RWPE2 (cell line): Measurements from ENCODE around the gene ZDHHC1.
A peak's percentile ranks its signal among the peaks of the same experiment; 100 is the strongest.

ENCODE experiments used
- ATAC-seq: fragments of 200-7000 bp; cut with Tn5 transposase; 3 replicates; pipeline ENCODE4 v1.9.1; 2021; ENCODE audit warnings: low read depth
- DNase-seq: peaks from one replicate; pipeline ENCODE4 v3.0.0-alpha.2; 2020; ENCODE audit warnings: low spot score
- H3K27ac ChIP-seq: fragments of 450-650 bp; 2 replicates; pipeline ENCODE4 v1.5.1; 2017; ENCODE audit warnings: mild to moderate bottlenecking; ENCODE audit not compliant: poor library complexity, severe bottlenecking
- H3K27me3 ChIP-seq: fragments of 250-450 bp; sonication (Bioruptor Pico); 2 replicates; pipeline ENCODE4 v1.5.1; 2021; ENCODE audit warnings: mild to moderate bottlenecking, moderate library complexity; ENCODE audit not compliant: insufficient read depth, poor library complexity, severe bottlenecking
- H3K36me3 ChIP-seq: fragments of 250-450 bp; sonication (Bioruptor Pico); 2 replicates; pipeline ENCODE4 v1.5.1; 2020; ENCODE audit warnings: low read depth, mild to moderate bottlenecking, moderate library complexity
- H3K4me1 ChIP-seq: fragments of 250-450 bp; sonication (Bioruptor Pico); 2 replicates; pipeline ENCODE4 v1.5.1; 2021; ENCODE audit warnings: mild to moderate bottlenecking, moderate library complexity; ENCODE audit not compliant: insufficient read depth, poor library complexity, severe bottlenecking
- H3K4me3 ChIP-seq: fragments of 250-450 bp; sonication (Bioruptor Pico); 2 replicates; pipeline ENCODE4 v1.5.1; 2021; ENCODE audit warnings: mild to moderate bottlenecking, moderate library complexity; ENCODE audit not compliant: severe bottlenecking
- H3K9me3 ChIP-seq: fragments of 250-450 bp; sonication (Bioruptor Pico); 2 replicates; pipeline ENCODE4 v1.5.1; 2021; ENCODE audit warnings: mild to moderate bottlenecking, moderate library complexity; ENCODE audit not compliant: severe bottlenecking
- CTCF ChIP-seq: fragments of 450-650 bp; IDR thresholded peaks from one replicate; pipeline ENCODE4 v1.5.1; 2017; ENCODE audit warnings: mild to moderate bottlenecking, moderate library complexity; ENCODE audit not compliant: poor library complexity, severe bottlenecking

ZDHHC1 gene

GRCh38 chr16:67429799-67430503 lies 13.7 kb upstream of the ZDHHC1 start:
- no peak for DNase-seq
- no peak for TF ChIP-seq CTCF
- no peak for ATAC-seq
- Histone ChIP-seq H3K27ac (no peak overlapping the region), H3K27me3 (peaks cover 4% of the 10 kb centered on the region), H3K4me1 (no peaks in the 10 kb centered on the region), H3K9me3 (no peaks in the 10 kb centered on the region), H3K36me3 (no peaks in the 10 kb centered on the region), H3K4me3 (peak overlapping the region; percentile 41)

GRCh38 chr16:67429053-67429798 lies 12.9 kb upstream of the ZDHHC1 start:
- no peak for TF ChIP-seq CTCF
- H3K27me3 ChIP-seq: peaks cover 4% of the 10 kb centered on the region
- no peaks in the 10 kb centered on the region for H3K9me3 ChIP-seq
- no peak overlapping the region for H3K4me3 ChIP-seq
- no peaks in the 10 kb centered on the region for H3K36me3 ChIP-seq
- ATAC-seq (no peak), DNase-seq (no peak)
- no peaks in the 10 kb centered on the region for H3K4me1 ChIP-seq
- H3K27ac ChIP-seq: no peak overlapping the region

- TF ChIP-seq CTCF: peak; percentile 90
- H3K9me3 ChIP-seq: no peaks in the 10 kb centered on the region
- no peaks in the 10 kb centered on the region for H3K4me1 ChIP-seq
- DNase-seq (no peak), ATAC-seq (peak; percentile 61)
- no peak overlapping the region for H3K27ac ChIP-seq
- no peaks in the 10 kb centered on the region for H3K36me3 ChIP-seq
- H3K4me3 ChIP-seq: no peak overlapping the region
- peaks cover 4% of the 10 kb centered on the region for H3K27me3 ChIP-seq
These were observed 12.0 kb upstream of the ZDHHC1 start for GRCh38 chr16:67428146-67428731.

GRCh38 chr16:67426950-67427349 lies 10.7 kb upstream of the ZDHHC1 start:
- H3K9me3 ChIP-seq: no peaks in the 10 kb centered on the region
- H3K27me3 ChIP-seq: peaks cover 4% of the 10 kb centered on the region
- no peaks in the 10 kb centered on the region for H3K4me1 ChIP-seq
- no peak for ATAC-seq
- H3K4me3 ChIP-seq: no peak overlapping the region
- no peak for DNase-seq
- TF ChIP-seq CTCF: no peak
- no peaks in the 10 kb centered on the region for H3K36me3 ChIP-seq
- H3K27ac ChIP-seq: no peak overlapping the region
